OCI-LY3 (cell line): ENCODE data around the gene DOCK10.

ENCODE experiments used
- H2AFZ ChIP-seq: fragments of 200-600, 300-600 bp; shearing (Covaris generic); 2 replicates; pipeline ENCODE4 v1.6.0; 2014; ENCODE audit warnings: antibody characterized with exemption, low read depth, low read length
- H3K27ac ChIP-seq: fragments of 200-600, 300-600 bp; sonication (generic); 2 replicates; pipeline ENCODE4 v1.5.1; 2014; ENCODE audit warnings: mild to moderate bottlenecking, low read length, moderate library complexity, mixed read lengths
- H3K27me3 ChIP-seq: fragments of 200-600, 300-600 bp; sonication (generic); 2 replicates; pipeline ENCODE4 v1.6.1; 2014; ENCODE audit warnings: low read depth, low read length, mixed read lengths
- H3K36me3 ChIP-seq: fragments of 200-600, 300-600 bp; sonication (generic); replicated peaks from 2 replicates; pipeline ENCODE3; 2014; ENCODE audit warnings: low read depth, low read length, mixed read lengths
- H3K4me1 ChIP-seq: fragments of 300-600, 200-600 bp; sonication (generic); 2 replicates; pipeline ENCODE4 v1.6.1; 2014; ENCODE audit warnings: low read length, mixed read lengths
- H3K4me2 ChIP-seq: fragments of 200-600, 300-600 bp; sonication (generic); 2 replicates; pipeline ENCODE4 v1.6.1; 2014; ENCODE audit warnings: low read length, mixed read lengths
- H3K4me3 ChIP-seq: fragments of 300-600, 200-600 bp; sonication (generic); 2 replicates; pipeline ENCODE4 v1.5.1; 2014; ENCODE audit warnings: antibody characterized with exemption, mild to moderate bottlenecking, low read length, moderate library complexity
- H3K79me2 ChIP-seq: fragments of 300-600, 200-600 bp; shearing (Covaris generic); 2 replicates; pipeline ENCODE4 v1.6.1; 2014; ENCODE audit warnings: mild to moderate bottlenecking, low read length, mixed read lengths
- H3K9ac ChIP-seq: fragments of 300-600, 200-600 bp; shearing (Covaris generic); 2 replicates; pipeline ENCODE4 v1.6.0; 2014; ENCODE audit warnings: mild to moderate bottlenecking, low read length, moderate library complexity
- H3K9me3 ChIP-seq: fragments of 200-600, 300-600 bp; shearing (Covaris generic); 2 replicates; pipeline ENCODE4 v1.6.1; 2014; ENCODE audit warnings: low read length, mixed read lengths; ENCODE audit not compliant: insufficient read depth
- H4K20me1 ChIP-seq: fragments of 200-600, 300-600 bp; sonication (generic); 2 replicates; pipeline ENCODE4 v1.6.1; 2016; ENCODE audit warnings: low read length, mixed read lengths; ENCODE audit not compliant: insufficient read depth
- EZH2phosphoT487 ChIP-seq: fragments of 200-600 bp; shearing (Covaris generic); IDR thresholded peaks from 2 replicates; pipeline ENCODE4 v1.6.1; 2018; ENCODE audit warnings: antibody characterized with exemption, mixed run types, low read depth
- TF ChIP-seq, protein P1 (sequence below): fragments of 200-600, 300-600 bp; sonication (generic); IDR thresholded peaks from 2 replicates; pipeline ENCODE4 v1.5.1; 2014; ENCODE audit warnings: antibody characterized with exemption, low read length, low read depth

Gene DOCK10

DNA sequence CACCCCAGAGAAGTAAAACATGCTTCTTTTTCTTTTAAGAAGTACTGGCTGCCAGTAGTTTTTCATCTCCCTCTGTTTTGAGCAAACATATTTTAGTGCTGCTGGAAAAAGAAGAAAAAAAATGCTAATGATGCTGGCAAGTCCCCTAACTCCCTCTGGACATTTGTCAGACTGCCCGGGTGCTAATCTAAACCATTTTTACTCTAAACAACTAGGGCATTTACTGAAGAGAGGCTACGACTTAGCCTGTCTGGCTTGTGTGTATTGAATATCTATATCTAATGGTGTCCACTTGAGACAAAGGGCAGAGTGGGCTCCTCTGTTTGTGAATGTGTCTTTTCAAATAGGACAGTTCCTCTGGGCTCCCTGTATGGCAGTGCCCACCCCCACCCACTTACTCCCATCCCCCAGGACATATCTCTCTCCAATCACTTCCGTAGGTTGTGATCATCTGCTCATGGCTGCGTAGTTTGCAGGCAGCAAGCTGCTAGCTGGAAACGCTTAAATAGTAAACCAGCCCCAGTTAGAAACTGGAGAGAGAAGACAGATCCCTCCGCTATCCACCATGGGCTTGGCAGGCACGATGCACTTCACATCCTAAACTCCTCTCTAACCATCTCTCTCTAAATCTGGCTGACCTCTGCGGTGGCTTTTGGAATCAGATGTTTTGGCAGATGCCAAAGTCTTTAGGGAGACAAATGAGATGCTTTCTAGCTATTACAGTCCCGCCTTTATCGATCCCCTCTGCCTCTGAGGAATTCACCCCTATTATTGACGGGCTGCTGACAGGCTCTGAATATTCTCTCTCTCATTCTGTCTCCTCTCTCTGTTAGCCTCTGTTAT lies 58.3 kb downstream of the DOCK10 start:
- TF ChIP-seq, protein P1, sequence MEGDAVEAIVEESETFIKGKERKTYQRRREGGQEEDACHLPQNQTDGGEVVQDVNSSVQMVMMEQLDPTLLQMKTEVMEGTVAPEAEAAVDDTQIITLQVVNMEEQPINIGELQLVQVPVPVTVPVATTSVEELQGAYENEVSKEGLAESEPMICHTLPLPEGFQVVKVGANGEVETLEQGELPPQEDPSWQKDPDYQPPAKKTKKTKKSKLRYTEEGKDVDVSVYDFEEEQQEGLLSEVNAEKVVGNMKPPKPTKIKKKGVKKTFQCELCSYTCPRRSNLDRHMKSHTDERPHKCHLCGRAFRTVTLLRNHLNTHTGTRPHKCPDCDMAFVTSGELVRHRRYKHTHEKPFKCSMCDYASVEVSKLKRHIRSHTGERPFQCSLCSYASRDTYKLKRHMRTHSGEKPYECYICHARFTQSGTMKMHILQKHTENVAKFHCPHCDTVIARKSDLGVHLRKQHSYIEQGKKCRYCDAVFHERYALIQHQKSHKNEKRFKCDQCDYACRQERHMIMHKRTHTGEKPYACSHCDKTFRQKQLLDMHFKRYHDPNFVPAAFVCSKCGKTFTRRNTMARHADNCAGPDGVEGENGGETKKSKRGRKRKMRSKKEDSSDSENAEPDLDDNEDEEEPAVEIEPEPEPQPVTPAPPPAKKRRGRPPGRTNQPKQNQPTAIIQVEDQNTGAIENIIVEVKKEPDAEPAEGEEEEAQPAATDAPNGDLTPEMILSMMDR: no peak
- no peak for TF ChIP-seq EZH2phosphoT487
- Histone ChIP-seq H3K9me3 (no peaks in the 10 kb centered on the region), H2AFZ (no peak overlapping the region), H4K20me1 (peaks cover 21% of the 10 kb centered on the region), H3K4me1 (peaks cover 22% of the 10 kb centered on the region), H3K27ac (no peak overlapping the region), H3K79me2 (peaks cover 32% of the 10 kb centered on the region; the same call in 1 of the 2 replicates), H3K9ac (no peak overlapping the region), H3K36me3 (peaks cover 2% of the 10 kb centered on the region), H3K27me3 (no peaks in the 10 kb centered on the region), H3K4me2 (peak overlapping the region; percentile 30), H3K4me3 (no peak overlapping the region)

DNA sequence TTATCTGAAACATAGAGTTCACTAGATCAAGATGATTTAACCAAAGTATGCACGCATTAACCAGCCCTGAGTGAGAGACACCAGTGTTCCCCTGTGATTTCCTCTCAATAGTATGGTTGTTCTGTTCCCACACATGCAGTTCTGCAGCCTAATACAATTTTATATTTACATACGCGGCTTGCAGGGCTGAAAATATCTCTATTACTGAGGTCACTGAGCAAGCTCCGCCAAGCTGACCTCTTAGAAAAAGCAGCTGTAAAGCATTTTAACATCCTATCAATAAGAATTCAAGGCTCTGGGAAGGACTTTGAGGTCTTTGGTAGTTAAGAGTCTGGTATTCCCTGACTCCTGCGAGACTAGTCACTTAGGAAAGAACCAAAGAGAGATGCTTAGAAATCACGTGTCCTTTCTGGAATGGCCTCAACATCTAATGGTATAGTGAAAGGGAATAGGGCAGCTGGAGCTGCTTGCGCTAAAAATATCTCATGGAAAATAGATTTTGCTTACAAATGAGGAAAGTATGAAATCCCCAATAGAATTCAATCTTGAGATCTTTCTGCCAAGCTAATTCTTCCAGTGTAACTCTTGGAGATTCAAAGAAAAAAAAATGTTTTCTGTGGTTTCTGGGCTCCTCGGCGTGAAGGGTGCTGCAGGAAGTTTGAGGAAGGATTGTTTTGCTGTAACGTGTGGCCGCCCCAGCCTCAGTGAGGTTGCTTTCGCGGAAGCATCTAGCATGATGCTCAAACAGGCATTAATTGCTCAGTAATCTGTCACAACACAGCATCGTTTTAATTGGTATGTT lies 59.2 kb downstream of the DOCK10 start:
- no peak overlapping the region for H3K9ac ChIP-seq
- no peaks in the 10 kb centered on the region for H3K9me3 ChIP-seq
- H3K27me3 ChIP-seq: no peaks in the 10 kb centered on the region
- H4K20me1 ChIP-seq: peaks cover 18% of the 10 kb centered on the region
- no peak overlapping the region for H3K4me3 ChIP-seq
- TF ChIP-seq EZH2phosphoT487: no peak
- TF ChIP-seq, protein P1: no peak
- no peak overlapping the region for H2AFZ ChIP-seq
- H3K4me1 ChIP-seq: peaks cover 22% of the 10 kb centered on the region
- peaks cover 32% of the 10 kb centered on the region for H3K79me2 ChIP-seq
- no peaks in the 10 kb centered on the region for H3K36me3 ChIP-seq
- no peak overlapping the region for H3K4me2 ChIP-seq
- H3K27ac ChIP-seq: no peak overlapping the region

DNA sequence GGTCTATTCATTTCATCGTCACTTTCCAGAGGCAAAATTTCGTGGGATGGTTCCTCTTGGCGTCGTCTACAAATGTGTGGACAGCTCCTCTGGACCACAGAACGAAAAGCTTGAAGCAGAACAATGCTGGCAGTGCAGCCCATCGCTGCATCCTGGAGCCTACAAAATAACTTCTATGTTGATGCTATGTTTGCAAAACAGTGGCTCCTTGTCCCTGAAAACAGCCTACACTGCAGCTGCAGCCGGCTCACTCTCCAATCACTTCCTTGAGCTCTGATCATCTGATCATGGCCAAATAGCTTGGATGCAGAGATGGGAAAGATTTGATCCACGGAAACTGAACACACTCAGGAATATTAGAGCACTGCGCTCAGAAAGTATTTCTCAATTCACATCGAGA lies 60.0 kb downstream of the DOCK10 start:
- Histone ChIP-seq H3K27ac (no peak overlapping the region), H3K36me3 (no peaks in the 10 kb centered on the region), H2AFZ (no peak overlapping the region), H3K4me2 (no peak overlapping the region), H3K9ac (no peak overlapping the region), H3K4me3 (no peak overlapping the region), H4K20me1 (peaks cover 19% of the 10 kb centered on the region), H3K79me2 (peaks cover 39% of the 10 kb centered on the region), H3K27me3 (no peaks in the 10 kb centered on the region), H3K4me1 (peaks cover 23% of the 10 kb centered on the region), H3K9me3 (no peaks in the 10 kb centered on the region)
- TF ChIP-seq EZH2phosphoT487: no peak
- TF ChIP-seq, protein P1: no peak
